GM10266 (cell line): Measurements from ENCODE around the gene HNRNPR.

Source experiments
- DNase-seq: peaks from one replicate; pipeline ENCODE4 v3.0.0; 2012; ENCODE audit errors: extremely low spot score
- TF ChIP-seq, protein P1 (sequence below): IDR thresholded peaks from 2 replicates; pipeline ENCODE4 v1.5.1; 2012; ENCODE audit warnings: mild to moderate bottlenecking, low read depth; ENCODE audit not compliant: control insufficient read depth, insufficient read depth; ENCODE audit errors: missing control alignments

The HNRNPR gene

DNA sequence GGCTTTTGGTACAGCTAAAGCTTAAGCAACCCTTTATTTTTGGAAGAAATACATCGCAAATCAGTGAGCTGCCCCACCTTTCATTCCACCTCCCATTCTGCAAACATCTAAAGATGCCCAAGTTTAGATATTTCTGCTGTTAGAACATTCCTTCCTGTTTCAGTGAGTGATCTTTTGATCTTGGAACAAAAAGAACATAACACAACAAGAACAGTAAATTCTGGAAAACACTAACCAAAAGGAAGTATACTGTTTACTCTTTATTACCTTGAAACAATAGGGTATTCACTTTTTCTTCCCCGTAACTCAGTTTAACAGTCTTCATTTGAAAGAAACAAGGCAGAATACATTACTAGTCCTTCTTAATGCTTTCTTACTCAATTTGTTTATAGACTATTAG lies 40.6 kb downstream of the HNRNPR start:
- no peak for DNase-seq
- TF ChIP-seq, protein P1, sequence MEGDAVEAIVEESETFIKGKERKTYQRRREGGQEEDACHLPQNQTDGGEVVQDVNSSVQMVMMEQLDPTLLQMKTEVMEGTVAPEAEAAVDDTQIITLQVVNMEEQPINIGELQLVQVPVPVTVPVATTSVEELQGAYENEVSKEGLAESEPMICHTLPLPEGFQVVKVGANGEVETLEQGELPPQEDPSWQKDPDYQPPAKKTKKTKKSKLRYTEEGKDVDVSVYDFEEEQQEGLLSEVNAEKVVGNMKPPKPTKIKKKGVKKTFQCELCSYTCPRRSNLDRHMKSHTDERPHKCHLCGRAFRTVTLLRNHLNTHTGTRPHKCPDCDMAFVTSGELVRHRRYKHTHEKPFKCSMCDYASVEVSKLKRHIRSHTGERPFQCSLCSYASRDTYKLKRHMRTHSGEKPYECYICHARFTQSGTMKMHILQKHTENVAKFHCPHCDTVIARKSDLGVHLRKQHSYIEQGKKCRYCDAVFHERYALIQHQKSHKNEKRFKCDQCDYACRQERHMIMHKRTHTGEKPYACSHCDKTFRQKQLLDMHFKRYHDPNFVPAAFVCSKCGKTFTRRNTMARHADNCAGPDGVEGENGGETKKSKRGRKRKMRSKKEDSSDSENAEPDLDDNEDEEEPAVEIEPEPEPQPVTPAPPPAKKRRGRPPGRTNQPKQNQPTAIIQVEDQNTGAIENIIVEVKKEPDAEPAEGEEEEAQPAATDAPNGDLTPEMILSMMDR = no peak

DNA sequence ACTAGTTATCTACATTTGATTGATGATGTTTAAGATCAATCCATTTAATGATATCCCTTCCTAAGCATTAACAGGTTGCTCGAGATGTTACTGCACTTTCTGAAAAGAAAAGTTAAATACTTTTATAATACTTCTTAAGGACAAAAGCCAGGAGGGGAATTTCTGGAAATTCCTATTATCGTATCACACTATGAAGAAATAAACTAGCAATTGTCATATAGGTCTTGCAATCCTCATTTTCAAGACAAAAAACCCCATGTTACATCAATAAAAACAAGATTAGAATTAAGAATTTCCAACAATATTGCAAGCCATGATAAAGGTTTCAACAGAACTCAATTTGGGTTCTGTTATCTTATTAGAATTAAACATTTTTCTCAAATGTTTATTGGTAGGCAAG lies 47.2 kb downstream of the HNRNPR start:
- no peak for DNase-seq
- TF ChIP-seq, protein P1 = no peak

DNA sequence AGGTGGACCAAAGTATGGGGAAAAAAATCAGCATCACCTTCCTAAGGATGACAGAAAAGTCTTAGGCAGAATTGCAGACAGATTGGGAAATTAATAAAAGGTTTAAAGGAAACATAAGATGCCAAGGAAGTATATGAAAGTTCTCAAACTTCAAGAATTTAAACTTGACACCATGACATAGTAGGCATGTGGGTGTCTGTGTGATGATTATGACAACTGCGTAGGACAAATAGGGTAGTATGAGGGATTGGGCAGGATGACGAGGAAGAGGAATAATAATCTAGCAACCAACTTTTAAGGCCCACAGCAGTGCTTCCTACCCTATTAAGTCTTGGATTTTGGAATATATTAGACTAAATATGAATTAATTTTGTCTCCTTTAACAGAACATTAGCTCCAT lies 52.4 kb downstream of the HNRNPR start:
- no peak for DNase-seq
- TF ChIP-seq, protein P1 = no peak

DNA sequence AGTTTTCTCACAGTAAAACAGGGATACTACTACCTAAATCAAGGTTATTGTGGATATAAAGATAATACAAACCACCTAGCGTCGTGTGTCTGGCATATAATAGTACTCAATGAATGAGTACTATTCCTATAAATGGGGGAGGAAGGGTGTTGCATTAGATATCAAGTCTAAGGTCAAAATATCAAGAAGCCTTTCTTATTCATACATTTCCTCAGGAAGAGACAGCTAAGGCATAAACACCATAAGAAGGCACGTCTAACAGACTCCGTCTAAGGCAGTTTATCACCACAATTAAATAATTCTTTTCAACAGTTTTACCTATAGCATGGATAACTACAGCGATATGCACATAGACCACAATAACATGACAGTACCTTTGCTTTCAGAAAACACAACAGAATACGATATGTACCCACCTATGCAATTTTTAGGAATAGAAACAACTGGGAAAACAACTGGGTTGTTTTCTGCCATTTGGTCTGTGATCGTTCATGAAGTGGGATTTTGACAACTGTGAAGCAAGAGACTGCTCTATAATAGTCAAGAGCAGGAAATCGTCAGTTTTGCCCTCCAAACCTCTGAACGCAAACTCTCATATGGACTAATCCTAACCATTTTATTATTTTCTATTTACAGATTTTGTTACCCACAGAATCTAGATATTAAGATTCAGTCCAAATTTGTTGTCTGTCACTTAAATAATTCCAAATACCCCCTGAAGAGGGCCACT lies 53.1 kb downstream of the HNRNPR start:
- no peak for DNase-seq
- TF ChIP-seq, protein P1 = no peak

DNA sequence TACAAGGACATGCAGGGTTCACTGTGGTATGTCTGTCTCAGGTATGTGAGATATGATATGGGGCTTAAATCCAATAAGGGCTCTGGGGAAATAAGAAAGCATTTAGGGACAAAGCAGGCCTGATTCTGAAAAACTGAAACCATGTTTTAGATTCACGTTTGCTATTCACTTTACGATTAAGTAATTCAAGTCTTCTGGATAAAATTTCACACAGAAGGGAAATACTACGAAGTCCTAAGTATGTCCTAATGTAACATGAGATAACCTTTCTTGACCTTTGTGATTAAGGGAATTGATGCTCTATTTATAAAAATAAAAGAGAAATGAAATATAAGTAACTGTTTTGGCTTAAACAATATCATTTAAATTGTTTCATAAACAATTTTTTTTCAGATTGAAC lies 55.4 kb downstream of the HNRNPR start:
- TF ChIP-seq, protein P1 = no peak
- DNase-seq = no peak

DNA sequence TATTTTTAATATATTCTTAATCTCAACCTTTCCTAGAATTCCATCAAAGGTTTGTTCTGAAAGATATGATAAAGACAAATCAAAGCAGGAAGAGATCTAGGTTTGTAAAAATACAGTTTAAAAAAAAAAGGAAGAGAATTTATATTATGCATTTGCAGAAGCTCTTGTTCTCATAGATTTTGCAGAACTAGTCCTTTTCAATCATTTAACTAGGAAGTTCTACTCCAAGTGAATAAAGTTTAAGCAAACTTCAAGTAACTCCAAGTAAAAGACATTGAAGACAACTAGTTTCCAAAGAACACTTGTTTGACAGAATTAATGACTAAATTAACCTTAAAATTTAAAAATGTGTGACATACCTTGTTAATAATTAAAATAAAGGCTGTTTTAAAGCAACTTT lies 55.9 kb downstream of the HNRNPR start:
- TF ChIP-seq, protein P1 = no peak
- DNase-seq = no peak

DNA sequence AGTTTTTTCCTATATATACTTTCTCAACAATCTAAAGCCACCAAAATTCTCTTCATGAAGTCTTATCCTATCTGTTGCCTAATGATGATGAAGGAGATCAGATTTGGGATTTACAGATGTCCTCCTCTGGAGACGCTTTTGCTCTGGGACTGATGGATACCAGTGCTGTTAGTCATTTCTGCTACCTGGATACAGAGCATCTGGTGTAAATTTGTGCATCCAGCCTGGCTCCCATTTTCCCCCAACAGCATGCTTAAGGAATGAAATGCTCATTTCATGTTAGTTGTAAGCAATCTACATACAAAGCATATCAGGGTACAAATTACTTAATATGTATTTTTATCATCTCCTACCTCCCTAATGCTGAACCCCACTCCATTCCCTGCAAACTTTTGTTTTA lies 57.7 kb downstream of the HNRNPR start:
- DNase-seq = no peak
- TF ChIP-seq, protein P1 = no peak
